Fibroblast of lung (primary cell): ENCODE results near the gene NGF.

Experiments
- CTCF ChIP-seq, 2 donors: IDR thresholded peaks in 1 of 2; conservative IDR thresholded peaks in 1 of 2; 1 replicate in 1 of 2; 2 replicates in 1 of 2; pipeline ENCODE4 v1.5.1; 2011 to 2012; ENCODE audit warnings: low read length in 2 of 2, control low read depth in 1 of 2, inconsistent platforms in 1 of 2, low read depth in 1 of 2, mild to moderate bottlenecking in 1 of 2
- EZH2 ChIP-seq: IDR thresholded peaks from 2 replicates; pipeline ENCODE4 v1.5.1; 2012; ENCODE audit warnings: low read length, control low read depth, mild to moderate bottlenecking; ENCODE audit errors: missing control alignments

- TF ChIP-seq EZH2, result no peak
- TF ChIP-seq CTCF (conservative IDR thresholded peaks at IDR 0.05 in 1 of 2, IDR thresholded peaks at IDR 0.05 in 1 of 2; ENCODE audit: low read depth in 1 of 2, low read length in 2 of 2), result no peak
These were observed 48.1 kb downstream of the NGF start for GRCh38 chr1:115289940-115290339.
